A549 (cell line): ENCODE measurements around the gene PCSK6. TPM values are rescaled to one million over a fixed set of nuclear protein-coding genes. Genes with fewer than 3 reads are reported as not detected.

ENCODE experiments used
- ATAC-seq, 2 experiments: fragments of 200-7000 bp in 1 of 2; fragments of >200 bp in 1 of 2; cut with Nextera tagmentation in 1 of 2; cut with Tn5 transposase in 1 of 2; 3 replicates each; pipeline versions ENCODE4 v1.8.0 to v1.9.1; 2018 to 2020; ENCODE audit warnings: mild to moderate bottlenecking in 1 of 2, moderate library complexity in 1 of 2
- CTCF ChIA-PET: fragments of 300-600 bp; sonication (Branson Sonifier 250); formaldehyde crosslinking; extraction: SDS; loops from one replicate; lab custom pipeline; 2021; ENCODE audit warnings: antibody characterized with exemption, inconsistent platforms; lab: Yijun Ruan, JAX
- POLR2A ChIA-PET: fragments of 350-600 bp; formaldehyde crosslinking; extraction: SDS; loops from one replicate; lab custom pipeline; 2021; ENCODE audit warnings: antibody characterized with exemption, inconsistent platforms; lab: Yijun Ruan, JAX
- DNase-seq, 2 experiments: peaks; one replicate each; pipeline versions ENCODE4 v3.0.0 to v3.0.0-alpha.2; 2011 to 2016; ENCODE audit warnings: low read depth in 1 of 2, low spot score in 1 of 2
- FAIRE-seq: peaks from 2 replicates; lab custom pipeline; 2011; peaks lifted over from hg19 to GRCh38; lab: Jason Lieb, UNC
- H3K27ac ChIP-seq, 2 experiments: fragments of >200 bp; sonication (Bioruptor Twin); formaldehyde crosslinking; 3 replicates each; pipeline ENCODE4 v1.5.1; 2016 to 2017
- H3K4me1 ChIP-seq: fragments of >200 bp; sonication (Bioruptor Twin); formaldehyde crosslinking; 3 replicates; pipeline ENCODE4 v1.6.1; 2016
- H3K4me2 ChIP-seq: fragments of >200 bp; sonication (Bioruptor Twin); formaldehyde crosslinking; 3 replicates; pipeline ENCODE4 v1.6.1; 2016
- H3K4me3 ChIP-seq: fragments of >200 bp; sonication (Bioruptor Twin); formaldehyde crosslinking; 3 replicates; pipeline ENCODE4 v1.5.1; 2016
- H3K9me3 ChIP-seq: fragments of >200 bp; sonication (Bioruptor Twin); formaldehyde crosslinking; 3 replicates; pipeline ENCODE4 v1.6.1; 2016
- ATOH8 ChIP-seq: fragments of 250-450 bp; sonication (Bioruptor Pico); IDR thresholded peaks from 2 replicates; pipeline ENCODE4 v1.5.0; 2020; ENCODE audit warnings: low read depth, mild to moderate bottlenecking, moderate library complexity
- BHLHE40 ChIP-seq: IDR thresholded peaks from 2 replicates; pipeline ENCODE4 v1.6.1; 2012; ENCODE audit warnings: low read depth, low read length, inconsistent platforms
- CBX2 ChIP-seq: fragments of 200-600 bp; sonication (generic); IDR thresholded peaks from 2 replicates; pipeline ENCODE4 v1.6.1; 2016; ENCODE audit warnings: low read depth, mild to moderate bottlenecking, borderline replicate concordance
- CBX8 ChIP-seq: fragments of 200-600 bp; sonication (generic); IDR thresholded peaks from 2 replicates; pipeline ENCODE4 v1.6.1; 2016
- CEBPB ChIP-seq, 2 experiments: fragments of >200 bp in 1 of 2; sonication (Bioruptor Twin) in 1 of 2; formaldehyde crosslinking in 1 of 2; IDR thresholded peaks; 2 replicates each; pipeline ENCODE4 v1.6.1; 2012 to 2016
- CHD2 ChIP-seq: fragments of 150-350 bp; IDR thresholded peaks from 2 replicates; pipeline ENCODE4 v1.6.1; 2014; ENCODE audit warnings: low read length; ENCODE audit not compliant: partially characterized antibody
- E2F6 ChIP-seq: IDR thresholded peaks from 2 replicates; pipeline ENCODE4 v1.6.1; 2012; ENCODE audit warnings: low read depth, borderline replicate concordance
- ELK1 ChIP-seq: fragments of 150-350 bp; IDR thresholded peaks from 2 replicates; pipeline ENCODE4 v1.6.1; 2014; ENCODE audit warnings: low read depth, mild to moderate bottlenecking, low read length
- EP300 ChIP-seq, 2 experiments: fragments of >200 bp; sonication (Bioruptor Twin); formaldehyde crosslinking; IDR thresholded peaks; 2 replicates in 1 of 2; 3 replicates in 1 of 2; pipeline ENCODE4 v1.6.1; 2016 to 2017
- FOSB ChIP-seq: fragments of 250-450 bp; sonication (Bioruptor Pico); IDR thresholded peaks from 2 replicates; pipeline ENCODE4 v1.5.0; 2020; ENCODE audit warnings: mild to moderate bottlenecking, moderate library complexity
- FOXS1 ChIP-seq: fragments of 250-450 bp; sonication (Bioruptor Pico); IDR thresholded peaks from 2 replicates; pipeline ENCODE4 v1.5.0; 2020; ENCODE audit warnings: mild to moderate bottlenecking, moderate library complexity
- HDAC2 ChIP-seq: fragments of 200-600 bp; sonication (generic); IDR thresholded peaks from 2 replicates; pipeline ENCODE4 v1.6.1; 2016
- HMGXB4 ChIP-seq: fragments of 250-450 bp; sonication (Bioruptor Pico); IDR thresholded peaks from 2 replicates; pipeline ENCODE4 v1.5.0; 2021; ENCODE audit warnings: mild to moderate bottlenecking, moderate library complexity, borderline replicate concordance
- HOXA7 ChIP-seq: fragments of 250-450 bp; sonication (Bioruptor Pico); IDR thresholded peaks from 2 replicates; pipeline ENCODE4 v1.5.0; 2020; ENCODE audit warnings: mild to moderate bottlenecking, moderate library complexity
- HOXB13 ChIP-seq: fragments of 250-450 bp; sonication (Bioruptor Pico); IDR thresholded peaks from 2 replicates; pipeline ENCODE4 v1.5.0; 2020; ENCODE audit warnings: low read depth, mild to moderate bottlenecking, moderate library complexity
- HOXB5 ChIP-seq: fragments of 250-450 bp; sonication (Bioruptor Pico); IDR thresholded peaks from 2 replicates; pipeline ENCODE4 v1.5.0; 2020; ENCODE audit warnings: mild to moderate bottlenecking, moderate library complexity
- JUN ChIP-seq, 2 experiments: fragments of >200 bp; sonication (Bioruptor Twin); formaldehyde crosslinking; IDR thresholded peaks; 2 replicates in 1 of 2; 3 replicates in 1 of 2; pipeline ENCODE4 v1.6.1; 2016 to 2017
- KDM1A ChIP-seq: fragments of 200-600 bp; sonication (generic); IDR thresholded peaks from 2 replicates; pipeline ENCODE4 v1.6.1; 2016; ENCODE audit warnings: low read depth, mild to moderate bottlenecking
- KDM5A ChIP-seq: fragments of 200-600 bp; sonication (generic); IDR thresholded peaks from 2 replicates; pipeline ENCODE4 v1.6.1; 2016; ENCODE audit warnings: antibody characterized with exemption, mild to moderate bottlenecking
- MYC ChIP-seq: IDR thresholded peaks from 2 replicates; pipeline ENCODE4 v1.6.1; 2012; ENCODE audit warnings: mild to moderate bottlenecking, inconsistent platforms, low read length, improper control_type of control experiment, borderline replicate concordance
- NR3C1 ChIP-seq: fragments of >200 bp; sonication (Bioruptor Twin); formaldehyde crosslinking; IDR thresholded peaks from 3 replicates; pipeline ENCODE4 v1.6.1; 2017
- POLR2AphosphoS2 ChIP-seq: conservative IDR thresholded peaks from 2 replicates; pipeline ENCODE4 v1.6.1; 2012; ENCODE audit warnings: low read length, improper control_type of control experiment, inconsistent platforms
- RCOR1 ChIP-seq: fragments of 150-350 bp; IDR thresholded peaks from 2 replicates; pipeline ENCODE4 v1.6.1; 2014; ENCODE audit warnings: antibody characterized with exemption, low read length, low read depth
- SREBF2 ChIP-seq: fragments of 450-650 bp; IDR thresholded peaks from 2 replicates; pipeline ENCODE4 v1.6.1; 2014; ENCODE audit warnings: mild to moderate bottlenecking, moderate library complexity
- TFCP2L1 ChIP-seq: fragments of 250-450 bp; sonication (Bioruptor Pico); IDR thresholded peaks from 2 replicates; pipeline ENCODE4 v1.5.0; 2021; ENCODE audit warnings: mild to moderate bottlenecking
- TP53 ChIP-seq: fragments of 250-450 bp; sonication (Bioruptor Pico); IDR thresholded peaks from 2 replicates; pipeline ENCODE4 v1.5.0; 2021; ENCODE audit warnings: mild to moderate bottlenecking, moderate library complexity
- ZNF302 ChIP-seq: fragments of 250-450 bp; sonication (Bioruptor Pico); IDR thresholded peaks from 2 replicates; pipeline ENCODE4 v1.9.0; 2021; ENCODE audit warnings: inconsistent platforms, mild to moderate bottlenecking, moderate library complexity
- ZSCAN20 ChIP-seq: fragments of 250-450 bp; sonication (Bioruptor Pico); IDR thresholded peaks from 2 replicates; pipeline ENCODE4 v1.8.0; 2022; ENCODE audit warnings: mild to moderate bottlenecking, moderate library complexity
- WGBS: methylation state at CpG from one replicate; pipeline ENCODE4 v1.1.6; 2017; ENCODE audit errors: missing lambda C conversion rate; 5-methylcytosine and 5-hydroxymethylcytosine counted together
- polyA plus RNA-seq, 4 experiments: library from polyadenylated mRNA; depleted of rRNA in 3 of 4; stranded (reverse); fragments of >200 nt; fragmentation: RNase III in 1 of 4; extraction: RNeasy Plus Mini Kit Qiagen cat#74134 plus additional on column Dnase treatment in 1 of 4; gene quantifications; 2 replicates in 3 of 4; 3 replicates in 1 of 4; pipeline ENCODE4 v1.2.3, GENCODE V29; 2011 to 2017

Gene PCSK6
- polyA plus RNA-seq, 2 of the 4 experiments (the other 2 are of a cell fraction): 10.0 to 15.2 TPM

- no peak for ATAC-seq
- TF ChIP-seq ZNF302 (CRISPR knock-in tag) (no peak), EP300 (IDR thresholded peaks at IDR 0.05) (no peak), ELK1 (no peak), E2F6 (no peak), TP53 (CRISPR knock-in tag) (no peak), POLR2AphosphoS2 (no peak), HOXB5 (CRISPR knock-in tag) (no peak), HOXB13 (CRISPR knock-in tag) (no peak), KDM1A (no peak), HDAC2 (no peak), FOXS1 (no peak), ATOH8 (no peak), SREBF2 (no peak), JUN (IDR thresholded peaks at IDR 0.05) (no peak)
- TF ChIP-seq, all 56 proteins: peak for 0
- no peak for DNase-seq
- CTCF ChIA-PET: interaction anchor here (0.9 to 5.6 kb wide), 4 partner anchors 8 to 71 kb away, joined by 3 to 46 read pairs (median 3); no protein-coding TSS in a partner anchor
- POLR2A ChIA-PET: no interaction called here
- Histone ChIP-seq H3K4me2 (no peak overlapping the region), H3K9me3 (no peaks in the 10 kb centered on the region), H3K4me3 (no peak overlapping the region), H3K27ac (no peak overlapping the region), H3K4me1 (no peaks in the 10 kb centered on the region)
- 71% methylated on average over 8 of the region's 8 CpGs for WGBS
- FAIRE-seq: peak; percentile 73
These were observed 21.0 kb upstream of the PCSK6 start for GRCh38 chr15:101510212-101511197.

- no peaks in the 10 kb centered on the region for H3K4me1 ChIP-seq
- no peak overlapping the region for H3K4me3 ChIP-seq
- ChIA-PET CTCF (interaction anchor here (1.0 to 1.1 kb wide), 2 partner anchors 70 to 132 kb away, joined by 3 read pairs; no protein-coding TSS in a partner anchor), POLR2A (no interaction called here)
- ATAC-seq (no peak), FAIRE-seq (peak; percentile 23), DNase-seq (no peak)
- TF ChIP-seq NR3C1 (no peak), KDM5A (no peak), FOSB (no peak), CBX2 (no peak), CHD2 (no peak), KDM1A (no peak), HOXA7 (CRISPR knock-in tag) (no peak), HMGXB4 (no peak), ZNF302 (CRISPR knock-in tag) (no peak), CEBPB (IDR thresholded peaks at IDR 0.05) (no peak), BHLHE40 (no peak), TFCP2L1 (CRISPR knock-in tag) (no peak), MYC (no peak), FOXS1 (no peak), CBX8 (no peak), ZSCAN20 (CRISPR knock-in tag) (no peak), ATOH8 (no peak), RCOR1 (no peak)
- WGBS: 79% methylated on average over 6 of the region's 6 CpGs
- H3K27ac ChIP-seq: no peak overlapping the region
- no peak overlapping the region for H3K4me2 ChIP-seq
- H3K9me3 ChIP-seq: no peaks in the 10 kb centered on the region
These were observed 19.8 kb upstream of the PCSK6 start for GRCh38 chr15:101509279-101509678.
